ENCODE results near the gene FBXL14.
"Not testable (repeated sequence)": the region's sequence is repeated elsewhere in the genome, so short reads cannot be mapped to it uniquely, and the experiment has no call there.

The FBXL14 gene

DNA sequence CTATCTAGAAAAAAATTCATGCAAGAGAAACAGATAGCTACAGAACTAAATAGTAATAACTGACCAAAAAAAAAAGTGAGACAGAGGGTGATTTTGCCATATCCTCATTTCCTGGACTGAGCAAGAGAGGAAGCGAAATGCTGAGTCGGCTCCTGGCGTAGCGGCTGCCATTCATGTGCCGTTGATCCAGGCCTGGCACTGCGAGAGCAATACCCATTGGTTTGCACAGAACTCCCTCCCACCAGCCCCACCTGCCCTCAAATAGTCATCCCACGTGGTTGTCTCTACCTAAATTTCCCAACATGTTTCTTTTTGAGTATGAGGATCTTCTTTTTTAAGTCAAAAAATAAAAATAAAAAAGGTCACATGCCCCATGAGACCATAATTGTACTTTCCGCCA is 25.2 kb upstream of the FBXL14 start:
- no peak for DNase-seq (ENCODE audit: low read depth)

DNA sequence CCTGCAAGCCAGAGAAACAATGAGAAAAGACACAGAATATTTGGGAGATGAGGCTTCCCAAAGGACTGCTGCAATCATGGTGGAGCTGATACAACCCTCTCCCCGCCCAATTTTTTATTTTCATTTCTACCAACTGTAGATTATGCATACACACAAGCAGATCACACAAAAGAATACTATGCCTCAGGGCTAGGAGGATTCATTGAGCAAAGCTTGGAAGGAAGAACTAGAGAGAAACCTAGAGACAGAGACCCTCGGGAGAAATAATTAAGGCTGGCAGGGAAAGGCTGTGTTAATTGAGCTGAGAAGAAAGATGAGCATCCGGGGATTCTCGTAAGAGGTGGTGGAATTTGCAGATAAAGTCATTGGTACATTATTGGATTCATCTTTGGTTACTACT is 24.8 kb upstream of the FBXL14 start:
- DNase-seq (ENCODE audit: low read depth), result no peak

DNA sequence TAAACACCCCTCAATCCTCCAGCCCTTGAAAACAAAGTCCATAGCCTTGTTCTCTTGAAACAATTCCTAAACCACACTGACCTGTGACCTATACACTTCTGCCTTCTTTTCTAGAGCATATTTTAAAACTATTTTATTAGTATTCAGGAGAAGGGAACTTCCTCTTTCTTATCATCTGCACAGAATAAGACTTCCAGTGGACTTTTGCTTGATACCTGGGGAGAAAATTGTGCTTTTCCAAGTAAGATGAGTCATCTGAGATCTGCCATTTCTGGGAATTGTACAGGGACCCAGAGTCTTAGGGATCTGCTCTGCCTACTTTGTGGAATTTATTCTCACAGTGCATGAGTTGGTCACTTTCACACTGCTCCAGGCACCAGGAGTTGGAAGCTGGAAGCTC is 24.1 kb upstream of the FBXL14 start:
- DNase-seq (ENCODE audit: low read depth), result no peak

DNA sequence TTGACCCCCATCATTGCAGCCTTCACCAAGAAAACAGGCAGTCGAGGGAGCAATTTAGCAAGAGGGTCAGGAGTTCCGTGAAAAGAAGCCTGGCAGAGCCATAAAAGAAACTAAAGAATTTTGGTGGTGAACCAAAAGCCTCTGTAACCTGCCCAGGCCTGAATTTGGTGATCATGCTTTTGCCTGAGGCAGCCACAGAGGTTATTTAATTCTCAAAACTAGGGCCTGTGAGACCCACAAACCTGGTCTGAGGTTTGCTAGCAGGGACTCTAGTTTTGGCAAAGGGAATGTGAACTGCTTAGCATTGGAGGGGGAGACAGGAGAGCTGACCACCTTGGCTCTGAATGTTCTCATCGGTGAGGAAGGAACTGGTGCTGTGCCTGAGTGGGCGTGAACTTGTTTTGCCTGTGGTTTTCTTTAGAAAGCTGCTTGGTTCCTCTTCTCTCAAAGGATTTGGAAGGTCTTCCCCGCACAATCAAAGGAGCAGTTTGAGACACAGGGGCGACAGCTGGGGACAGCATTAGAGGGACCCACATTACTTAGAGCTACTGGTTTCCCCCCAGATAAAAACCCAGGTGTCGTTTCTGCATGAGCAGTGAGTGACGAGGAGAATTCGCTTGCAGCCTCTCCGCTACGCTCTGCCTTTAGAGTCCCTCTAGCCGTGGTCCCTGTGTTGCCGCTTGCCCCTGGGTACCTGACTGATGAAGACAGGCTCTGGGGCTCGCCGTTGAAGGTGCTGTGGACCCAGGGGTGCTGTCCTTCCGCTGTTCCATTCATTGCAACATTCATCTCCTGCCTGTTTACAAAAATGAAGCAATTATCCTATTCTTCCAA is 22.1 kb upstream of the FBXL14 start:
- no peak for DNase-seq (ENCODE audit: low read depth)

GRCh38 chr12:1614360-1614759 is 20.0 kb upstream of the FBXL14 start:
- no peak for DNase-seq (ENCODE audit: low read depth)

DNA sequence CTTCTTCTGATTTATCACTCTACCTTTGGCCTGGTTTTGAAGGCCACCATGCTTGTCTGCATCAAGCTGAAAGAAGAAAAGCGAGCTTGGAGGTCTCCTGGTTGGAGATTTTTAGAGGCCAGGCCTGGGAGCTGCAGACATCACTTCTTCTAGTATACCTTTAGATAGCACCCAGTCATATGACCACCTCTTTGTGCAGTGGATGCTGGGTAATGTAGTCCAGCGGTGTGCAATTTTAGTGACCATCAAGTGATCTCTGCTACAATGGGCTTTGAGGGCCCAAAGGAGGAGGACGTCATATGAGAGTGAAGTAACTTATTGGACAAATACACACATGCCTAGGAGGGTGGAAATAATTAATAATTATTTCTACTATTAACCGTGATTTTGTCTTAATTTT is 19.5 kb upstream of the FBXL14 start:
- no peak for DNase-seq (ENCODE audit: low read depth)

GRCh38 chr12:1611803-1612572 is 17.6 kb upstream of the FBXL14 start:
- DNase-seq (ENCODE audit: low read depth), result no peak

- DNase-seq (ENCODE audit: low read depth), result no peak
These were observed 15.8 kb upstream of the FBXL14 start for GRCh38 chr12:1610072-1610643.

DNA sequence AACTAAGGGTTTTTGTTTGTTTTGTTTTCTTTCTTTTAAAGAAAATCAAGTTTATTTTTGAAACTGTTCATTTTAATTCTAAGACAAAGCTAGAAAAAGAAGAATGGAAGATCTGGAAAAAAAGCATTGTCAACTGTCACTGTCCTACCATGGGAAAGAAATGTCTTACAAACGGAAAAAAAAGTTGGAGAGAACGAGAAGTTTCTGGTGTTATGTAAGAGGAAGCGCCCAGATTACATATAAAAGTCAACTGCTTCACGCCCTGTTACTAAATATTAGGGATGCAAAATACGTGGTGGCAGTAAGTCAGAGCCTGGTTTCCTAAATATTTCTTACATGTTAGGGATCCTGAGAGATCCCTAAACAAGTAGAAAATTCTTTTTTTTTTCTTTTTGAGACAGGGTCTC is 14.3 kb upstream of the FBXL14 start:
- no peak for DNase-seq (ENCODE audit: low read depth)

DNA sequence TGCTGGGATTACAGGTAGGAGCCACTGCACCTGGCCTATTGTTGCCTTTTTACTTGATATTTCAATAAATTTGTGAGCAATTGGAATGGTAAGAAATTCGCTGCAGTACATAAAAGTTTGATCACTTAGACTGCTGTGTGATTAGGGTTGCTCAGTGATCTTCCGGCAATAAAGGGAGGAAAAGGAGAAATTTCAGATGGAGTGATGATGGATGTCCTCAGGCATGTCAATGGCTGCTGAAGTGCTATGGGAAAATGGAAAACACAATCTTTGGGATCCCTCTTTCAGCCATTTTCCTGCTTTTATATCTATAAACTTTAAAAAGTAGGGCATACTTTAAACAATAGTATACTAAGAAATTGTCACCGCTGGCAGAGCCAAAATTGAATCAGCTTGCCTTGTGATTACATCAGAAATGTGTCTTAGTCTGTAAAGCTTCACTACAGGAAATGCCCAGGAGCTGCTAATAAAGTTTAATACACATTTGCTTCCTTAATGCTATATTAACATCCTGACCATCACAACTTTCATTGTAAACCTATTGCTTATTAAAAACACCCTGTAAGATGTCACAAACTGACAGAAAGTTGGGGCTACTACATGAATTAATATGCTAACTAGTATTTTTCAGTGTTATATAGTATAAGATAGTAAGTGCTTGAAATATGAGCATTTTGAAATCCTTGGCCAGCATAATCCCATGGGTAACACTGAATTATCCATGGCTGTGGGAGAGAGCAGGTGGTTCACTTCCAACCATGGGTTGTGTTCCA is 13.7 kb upstream of the FBXL14 start:
- no peak for DNase-seq (ENCODE audit: low read depth)

DNA sequence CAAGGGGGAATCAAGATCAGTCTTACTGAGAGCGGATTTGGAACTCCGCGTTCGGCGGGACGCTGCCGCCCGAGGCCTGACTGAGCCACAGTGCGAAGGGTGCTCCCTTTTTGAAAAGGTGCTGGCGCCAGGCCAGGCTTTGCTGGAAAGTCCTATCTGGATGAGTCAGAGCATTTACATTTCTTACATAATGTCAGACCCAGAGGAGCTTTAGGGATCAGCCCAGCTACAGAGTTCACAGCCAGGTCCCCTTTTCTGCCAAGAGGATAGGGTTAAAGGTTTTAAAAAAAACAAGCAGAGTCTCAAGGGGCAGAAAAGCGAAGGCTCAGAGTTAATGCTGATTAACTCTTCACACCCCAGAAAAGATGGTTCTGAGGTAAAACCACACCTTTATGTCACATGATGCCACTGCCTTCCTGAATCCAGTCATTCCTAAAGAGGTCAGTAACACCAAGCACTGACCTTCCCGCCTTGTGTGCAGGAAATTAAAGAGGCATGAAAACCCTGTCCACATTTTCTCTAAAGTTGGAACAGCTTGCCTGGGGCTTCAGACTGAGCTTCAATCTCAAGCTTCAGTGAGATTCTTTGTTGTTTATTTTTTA is 11.7 kb upstream of the FBXL14 start:
- DNase-seq (ENCODE audit: low read depth), result no peak

- peak; percentile 33 for DNase-seq (ENCODE audit: low read depth)
These were observed 11.0 kb upstream of the FBXL14 start for GRCh38 chr12:1605129-1606020.

DNA sequence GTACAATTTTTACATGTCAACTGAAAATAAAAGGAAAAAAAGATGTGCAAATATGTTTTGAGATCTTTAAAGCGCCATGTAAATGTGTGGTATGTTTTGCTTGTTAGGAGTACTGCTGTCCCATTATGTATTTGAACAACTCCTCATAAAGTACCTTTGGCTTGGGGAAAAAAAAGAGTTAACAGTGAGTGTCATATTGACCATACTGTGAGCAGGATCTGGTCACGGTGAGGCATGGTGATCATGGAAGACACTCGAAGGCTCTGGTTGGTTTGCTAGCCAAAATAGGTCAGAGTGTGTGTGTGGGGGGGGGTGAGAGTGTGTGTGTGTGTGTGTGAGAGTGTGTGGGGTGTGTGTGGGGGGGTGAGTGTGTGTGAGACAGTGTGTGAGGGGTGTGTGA is 10.1 kb upstream of the FBXL14 start:
- no peak for DNase-seq (ENCODE audit: low read depth)

- DNase-seq (ENCODE audit: low read depth), result no peak
These were observed 9.1 kb upstream of the FBXL14 start for GRCh38 chr12:1603269-1603993.

DNA sequence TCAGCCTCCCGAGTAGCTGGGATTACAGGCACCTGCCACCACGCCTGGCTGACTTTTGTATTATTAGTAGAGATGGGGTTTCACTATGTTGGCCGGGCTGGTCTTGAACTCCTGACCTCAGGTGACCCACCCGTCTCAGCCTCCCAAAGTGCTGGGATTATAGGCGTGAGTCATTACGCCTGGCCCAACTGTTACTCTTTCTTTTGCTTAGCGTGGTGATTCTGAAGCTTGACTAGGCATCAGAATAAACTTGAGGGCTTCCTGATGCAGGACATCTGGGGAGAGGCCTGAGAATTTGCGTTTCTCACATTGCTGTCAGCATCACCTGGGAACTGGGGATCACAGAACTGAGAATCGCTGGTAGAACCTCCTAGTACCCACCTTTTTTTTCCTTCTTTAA is 8.3 kb upstream of the FBXL14 start:
- DNase-seq (ENCODE audit: low read depth), result not testable (repeated sequence)

DNA sequence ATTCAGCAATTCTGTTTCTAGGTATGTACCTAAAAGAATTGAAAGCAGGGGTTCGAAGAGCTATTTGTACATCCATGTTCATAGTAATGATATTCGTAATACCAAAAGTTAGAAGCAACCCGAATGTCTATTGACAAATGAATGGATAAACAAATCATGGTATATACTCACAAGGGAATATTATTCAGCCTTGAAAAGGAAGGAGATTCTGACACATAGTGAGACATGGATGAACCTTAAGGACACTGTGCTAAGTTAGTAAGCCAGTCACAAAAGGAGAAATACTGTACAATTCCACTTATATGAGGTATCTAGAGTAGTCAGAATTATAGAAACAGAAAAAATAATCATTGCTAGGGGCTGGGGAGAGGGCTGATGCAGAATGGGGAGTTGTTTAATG is 4.4 kb upstream of the FBXL14 start:
- DNase-seq (ENCODE audit: low read depth), result no peak

DNA sequence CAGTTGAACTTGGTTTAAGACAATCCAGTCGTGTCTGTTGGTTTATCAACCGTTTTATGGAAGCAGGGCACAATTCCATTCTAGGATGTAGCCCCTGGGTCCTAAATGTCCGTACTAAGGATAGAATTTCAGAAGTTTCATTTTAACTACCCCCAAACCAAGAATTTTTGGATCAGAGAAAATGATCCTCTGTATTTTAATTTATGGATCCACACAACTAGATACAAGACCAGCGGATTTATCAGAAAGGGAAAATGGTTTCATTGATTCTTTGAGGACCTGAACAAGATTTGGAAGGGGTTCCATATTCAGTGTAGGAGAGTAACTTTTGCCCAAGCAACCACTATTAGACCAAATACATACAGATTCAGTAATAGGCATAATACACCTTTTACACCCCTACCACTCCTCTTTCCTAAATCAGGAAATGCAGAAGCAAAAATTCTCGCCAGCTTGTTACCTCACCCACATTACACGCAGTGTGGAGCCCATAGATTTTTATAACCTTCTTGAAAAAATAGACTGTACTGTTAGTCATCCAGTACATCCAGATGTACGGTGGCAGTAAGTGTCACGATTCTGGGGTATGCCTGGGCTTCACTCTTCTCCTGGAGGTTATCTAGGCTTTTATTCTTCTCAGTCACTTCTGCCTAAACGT is 1.4 kb upstream of the FBXL14 start:
- no peak for DNase-seq (ENCODE audit: low read depth)

- DNase-seq (ENCODE audit: low read depth), result no peak
These were observed 713 bp upstream of the FBXL14 start for GRCh38 chr12:1595026-1595561.

DNA sequence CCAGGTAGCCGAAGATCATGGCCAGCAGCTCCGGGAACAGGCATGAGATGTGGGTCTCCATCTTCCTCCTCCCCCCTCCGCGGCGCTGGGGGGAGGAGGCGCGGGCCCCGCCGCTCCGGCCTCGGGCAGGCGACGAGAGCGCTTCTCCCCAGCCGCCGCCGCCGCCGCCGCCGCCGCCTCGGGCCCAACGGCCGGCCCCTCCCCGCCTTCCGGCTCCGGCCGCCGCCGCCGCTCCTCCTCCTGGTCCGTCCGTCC is 448 bp downstream of the FBXL14 start:
- DNase-seq (ENCODE audit: low read depth), result no peak
